Adipocyte (in vitro differentiated cells): ENCODE results near the gene PRDX1.
"Not testable (repeated sequence)": the region's sequence is repeated elsewhere in the genome, so short reads cannot be mapped to it uniquely, and the experiment has no call there.

Source experiments
- DNase-seq: peaks from one replicate; pipeline ENCODE4 v3.0.0-alpha.2; 2015; ENCODE audit warnings: low read depth
- H3K27me3 ChIP-seq: replicated peaks from 2 replicates; pipeline ENCODE4 v1.7.0; 2013; ENCODE audit warnings: mild to moderate bottlenecking, low read length, moderate library complexity; ENCODE audit not compliant: control insufficient read depth, insufficient read depth
- H3K36me3 ChIP-seq: 2 replicates; pipeline ENCODE4 v1.7.0; 2013; ENCODE audit warnings: low read length, mild to moderate bottlenecking, moderate library complexity; ENCODE audit not compliant: control insufficient read depth, insufficient read depth, severe bottlenecking
- H3K4me1 ChIP-seq: 2 replicates; pipeline ENCODE4 v1.7.0; 2013; ENCODE audit warnings: mild to moderate bottlenecking, low read length, moderate library complexity; ENCODE audit not compliant: control insufficient read depth, insufficient read depth
- H3K4me3 ChIP-seq: 2 replicates; pipeline ENCODE4 v1.7.0; 2013; ENCODE audit warnings: mild to moderate bottlenecking, low read length, moderate library complexity
- H3K9ac ChIP-seq: 2 replicates; pipeline ENCODE4 v1.7.0; 2013; ENCODE audit warnings: mild to moderate bottlenecking, low read length, moderate library complexity
- H3K9me3 ChIP-seq: 2 replicates; pipeline ENCODE4 v1.7.0; 2013; ENCODE audit warnings: mild to moderate bottlenecking, low read length, moderate library complexity; ENCODE audit not compliant: control insufficient read depth

PRDX1 gene

GRCh38 chr1:45513532-45514260 is 8.0 kb downstream of the PRDX1 start:
- not testable (repeated sequence) for H3K9me3 ChIP-seq, H3K9ac ChIP-seq, H3K4me1 ChIP-seq, H3K27me3 ChIP-seq, H3K4me3 ChIP-seq
- peaks cover 93% of the 10 kb centered on the region for H3K36me3 ChIP-seq
- peak; percentile 49 for DNase-seq

- Histone ChIP-seq H3K36me3 (peaks cover 96% of the 10 kb centered on the region), H3K27me3 (no peaks in the 10 kb centered on the region), H3K9me3 (no peaks in the 10 kb centered on the region), H3K4me1 (peaks cover 4% of the 10 kb centered on the region), H3K4me3 (no peak overlapping the region), H3K9ac (no peak overlapping the region)
- peak; percentile 76 for DNase-seq
Measured at GRCh38 chr1:45512641-45513054, 9.0 kb downstream of the PRDX1 start.

- Histone ChIP-seq H3K4me3 (no peak overlapping the region), H3K9ac (no peak overlapping the region), H3K27me3 (no peaks in the 10 kb centered on the region), H3K9me3 (no peaks in the 10 kb centered on the region), H3K4me1 (peaks cover 2% of the 10 kb centered on the region), H3K36me3 (peaks cover 80% of the 10 kb centered on the region)
- no peak for DNase-seq
Measured at GRCh38 chr1:45510972-45511527, 10.6 kb downstream of the PRDX1 start.

GRCh38 chr1:45510036-45510971 is 11.4 kb downstream of the PRDX1 start:
- H3K9ac ChIP-seq = no peak overlapping the region
- no peaks in the 10 kb centered on the region for H3K9me3 ChIP-seq
- H3K4me1 ChIP-seq = no peaks in the 10 kb centered on the region
- peaks cover 74% of the 10 kb centered on the region for H3K36me3 ChIP-seq
- H3K4me3 ChIP-seq = no peak overlapping the region
- no peaks in the 10 kb centered on the region for H3K27me3 ChIP-seq
- DNase-seq = no peak

- H3K4me3 ChIP-seq = no peak overlapping the region
- DNase-seq = no peak
- H3K9ac ChIP-seq = peak overlapping the region; percentile 13
- no peaks in the 10 kb centered on the region for H3K4me1 ChIP-seq
- H3K9me3 ChIP-seq = no peaks in the 10 kb centered on the region
- peaks cover 56% of the 10 kb centered on the region for H3K36me3 ChIP-seq
- H3K27me3 ChIP-seq = no peaks in the 10 kb centered on the region
Measured at GRCh38 chr1:45508295-45509151, 13.2 kb downstream of the PRDX1 start.

GRCh38 chr1:45507893-45508292 is 13.8 kb downstream of the PRDX1 start:
- no peak for DNase-seq
- H3K36me3 ChIP-seq = peaks cover 50% of the 10 kb centered on the region
- peak overlapping the region; percentile 13 for H3K9ac ChIP-seq
- no peak overlapping the region for H3K4me3 ChIP-seq
- H3K27me3 ChIP-seq = no peaks in the 10 kb centered on the region
- H3K9me3 ChIP-seq = no peaks in the 10 kb centered on the region
- no peaks in the 10 kb centered on the region for H3K4me1 ChIP-seq

GRCh38 chr1:45507195-45507594 is 14.5 kb downstream of the PRDX1 start:
- Histone ChIP-seq H3K9me3 (no peaks in the 10 kb centered on the region), H3K9ac (no peak overlapping the region), H3K36me3 (peaks cover 43% of the 10 kb centered on the region), H3K4me1 (no peaks in the 10 kb centered on the region), H3K27me3 (no peaks in the 10 kb centered on the region), H3K4me3 (no peak overlapping the region)
- DNase-seq = no peak

GRCh38 chr1:45503462-45504360 is 18.0 kb downstream of the PRDX1 start:
- no peak for DNase-seq
- no peaks in the 10 kb centered on the region for H3K27me3 ChIP-seq
- H3K9ac ChIP-seq = no peak overlapping the region
- H3K4me3 ChIP-seq = no peak overlapping the region
- peaks cover 10% of the 10 kb centered on the region for H3K4me1 ChIP-seq
- no peaks in the 10 kb centered on the region for H3K9me3 ChIP-seq
- H3K36me3 ChIP-seq = peaks cover 10% of the 10 kb centered on the region

GRCh38 chr1:45501505-45501859 is 20.2 kb downstream of the PRDX1 start:
- H3K9ac ChIP-seq = no peak overlapping the region
- no peak overlapping the region for H3K4me3 ChIP-seq
- DNase-seq = no peak
- no peaks in the 10 kb centered on the region for H3K9me3 ChIP-seq
- H3K27me3 ChIP-seq = no peaks in the 10 kb centered on the region
- H3K36me3 ChIP-seq = no peaks in the 10 kb centered on the region
- peaks cover 10% of the 10 kb centered on the region for H3K4me1 ChIP-seq

- peak; percentile 32 for DNase-seq
- Histone ChIP-seq H3K27me3 (no peaks in the 10 kb centered on the region), H3K36me3 (no peaks in the 10 kb centered on the region), H3K4me3 (peak overlapping the region; percentile 89), H3K9me3 (no peaks in the 10 kb centered on the region), H3K9ac (peak overlapping the region; percentile 80), H3K4me1 (peaks cover 10% of the 10 kb centered on the region)
Measured at GRCh38 chr1:45499415-45499769, 22.3 kb downstream of the PRDX1 start.
